AG04450 (cell line): ENCODE measurements around the gene ATXN3L. TPM values are rescaled to one million over a fixed set of nuclear protein-coding genes. Genes with fewer than 3 reads are reported as not detected.
"Not testable (repeated sequence)": the region's sequence is repeated elsewhere in the genome, so short reads cannot be mapped to it uniquely, and the experiment has no call there.

Experiments
- CTCF ChIA-PET: fragments of 300-600, 350-600 bp; formaldehyde crosslinking; extraction: SDS; loops from one replicate; lab custom pipeline; 2022; ENCODE audit warnings: antibody characterized with exemption, inconsistent platforms; lab: Charles Lee
- POLR2A ChIA-PET: fragments of 350-600 bp; formaldehyde crosslinking; extraction: SDS; loops from one replicate; lab custom pipeline; 2021; ENCODE audit warnings: antibody characterized with exemption, inconsistent platforms; lab: Yijun Ruan, JAX
- DNase-seq: peaks from one replicate; pipeline ENCODE4 v3.0.0-alpha.2; 2011; ENCODE audit warnings: low read depth, low spot score
- H3K27ac ChIP-seq: one replicate; pipeline ENCODE4 v1.5.1; 2012; ENCODE audit warnings: low read depth, low read length, control low read depth
- H3K27me3 ChIP-seq: one replicate; pipeline ENCODE4 v1.6.0; 2012; ENCODE audit warnings: low read length; ENCODE audit not compliant: control insufficient read depth, insufficient read depth
- H3K4me3 ChIP-seq: 2 replicates; pipeline ENCODE4 v1.5.1; 2011; ENCODE audit warnings: mild to moderate bottlenecking, low read depth, low read length, control low read depth
- H3K9me3 ChIP-seq: 2 replicates; pipeline ENCODE4 v1.5.1; 2012; ENCODE audit warnings: low read length; ENCODE audit not compliant: control insufficient read depth, insufficient read depth
- polyA plus RNA-seq: library from polyadenylated mRNA; depleted of rRNA; stranded (reverse); fragments of >200 nt; gene quantifications from 2 replicates; pipeline ENCODE4 v1.2.3, GENCODE V29; 2011
- TF ChIP-seq, protein P1 (sequence below): IDR thresholded peaks from 2 replicates; pipeline ENCODE4 v1.5.1; 2011; ENCODE audit warnings: low read depth, low read length, control low read depth, inconsistent platforms

ATXN3L gene
- polyA plus RNA-seq, 1 experiment, result not detected

GRCh38 chrX:13311560-13311959 lies 8.3 kb downstream of the ATXN3L start:
- Histone ChIP-seq H3K9me3 (no peaks in the 10 kb centered on the region), H3K4me3 (no peak overlapping the region), H3K27ac (no peak overlapping the region), H3K27me3 (no peaks in the 10 kb centered on the region)
- TF ChIP-seq, protein P1, sequence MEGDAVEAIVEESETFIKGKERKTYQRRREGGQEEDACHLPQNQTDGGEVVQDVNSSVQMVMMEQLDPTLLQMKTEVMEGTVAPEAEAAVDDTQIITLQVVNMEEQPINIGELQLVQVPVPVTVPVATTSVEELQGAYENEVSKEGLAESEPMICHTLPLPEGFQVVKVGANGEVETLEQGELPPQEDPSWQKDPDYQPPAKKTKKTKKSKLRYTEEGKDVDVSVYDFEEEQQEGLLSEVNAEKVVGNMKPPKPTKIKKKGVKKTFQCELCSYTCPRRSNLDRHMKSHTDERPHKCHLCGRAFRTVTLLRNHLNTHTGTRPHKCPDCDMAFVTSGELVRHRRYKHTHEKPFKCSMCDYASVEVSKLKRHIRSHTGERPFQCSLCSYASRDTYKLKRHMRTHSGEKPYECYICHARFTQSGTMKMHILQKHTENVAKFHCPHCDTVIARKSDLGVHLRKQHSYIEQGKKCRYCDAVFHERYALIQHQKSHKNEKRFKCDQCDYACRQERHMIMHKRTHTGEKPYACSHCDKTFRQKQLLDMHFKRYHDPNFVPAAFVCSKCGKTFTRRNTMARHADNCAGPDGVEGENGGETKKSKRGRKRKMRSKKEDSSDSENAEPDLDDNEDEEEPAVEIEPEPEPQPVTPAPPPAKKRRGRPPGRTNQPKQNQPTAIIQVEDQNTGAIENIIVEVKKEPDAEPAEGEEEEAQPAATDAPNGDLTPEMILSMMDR, result no peak
- ChIA-PET POLR2A (no interaction called here), CTCF (no interaction called here)
- DNase-seq, result no peak

DNA sequence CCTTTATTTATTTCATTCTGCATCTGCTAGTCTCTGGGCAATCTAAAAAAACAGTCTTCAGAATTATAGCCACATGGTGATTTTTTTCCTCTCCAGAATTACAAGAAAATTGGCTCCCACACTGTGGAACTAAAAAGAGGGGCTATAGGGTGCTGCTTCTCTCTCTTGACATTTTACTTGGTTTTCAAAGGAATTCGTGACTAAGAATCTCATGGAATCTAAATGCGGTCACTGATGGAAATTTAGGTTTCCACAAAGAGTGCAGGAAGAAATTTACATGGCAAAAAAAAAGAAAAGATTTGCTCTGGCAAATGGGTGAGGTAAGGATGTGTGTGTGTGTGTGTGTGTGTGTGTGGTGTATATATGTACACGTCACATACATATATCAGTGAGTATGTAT lies 10.2 kb downstream of the ATXN3L start:
- DNase-seq, result no peak
- H3K9me3 ChIP-seq, result no peaks in the 10 kb centered on the region
- H3K4me3 ChIP-seq, result no peak overlapping the region
- TF ChIP-seq, protein P1, result no peak
- ChIA-PET CTCF (no interaction called here), POLR2A (no interaction called here)
- no peaks in the 10 kb centered on the region for H3K27me3 ChIP-seq
- no peak overlapping the region for H3K27ac ChIP-seq

GRCh38 chrX:13307041-13307440 lies 12.8 kb downstream of the ATXN3L start:
- Histone ChIP-seq H3K4me3 (no peak overlapping the region), H3K9me3 (no peaks in the 10 kb centered on the region), H3K27ac (no peak overlapping the region), H3K27me3 (no peaks in the 10 kb centered on the region)
- no peak for DNase-seq
- CTCF ChIA-PET, result interaction anchor here (0.7 kb wide), 1 partner anchor 24 kb away, joined by 3 read pairs; no protein-coding TSS in a partner anchor
- TF ChIP-seq, protein P1, result no peak
- POLR2A ChIA-PET, result interaction anchor here (0.5 kb wide), 1 partner anchor 331 kb away, joined by 4 read pairs; no protein-coding TSS in a partner anchor

DNA sequence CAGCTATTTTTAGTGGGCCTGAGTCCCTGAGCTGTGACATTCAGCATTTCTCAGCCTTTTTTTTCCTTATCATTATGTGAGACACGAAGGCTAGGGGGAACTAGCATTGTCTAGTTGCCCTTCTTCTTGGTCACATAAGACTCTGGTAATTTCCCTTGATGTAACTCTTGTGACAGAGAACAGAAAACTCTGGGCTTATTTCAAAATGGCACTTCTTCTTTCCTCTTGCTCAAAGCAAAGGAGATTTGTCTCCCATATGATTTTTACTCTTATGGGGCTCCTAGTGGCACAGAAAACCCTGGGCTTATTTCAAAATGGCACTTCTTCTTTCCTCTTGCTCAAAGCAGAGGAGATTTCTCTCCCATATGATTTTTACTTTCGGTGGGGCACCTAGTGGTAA lies 14.7 kb downstream of the ATXN3L start:
- no peaks in the 10 kb centered on the region for H3K9me3 ChIP-seq
- H3K27me3 ChIP-seq, result no peaks in the 10 kb centered on the region
- DNase-seq, result no peak
- TF ChIP-seq, protein P1, result no peak
- no peak overlapping the region for H3K4me3 ChIP-seq
- ChIA-PET POLR2A (no interaction called here), CTCF (no interaction called here)
- H3K27ac ChIP-seq, result no peak overlapping the region

- no peak for DNase-seq
- CTCF ChIA-PET, result no interaction called here
- Histone ChIP-seq H3K27me3 (no peaks in the 10 kb centered on the region), H3K27ac (no peak overlapping the region), H3K9me3 (no peaks in the 10 kb centered on the region), H3K4me3 (no peak overlapping the region)
- TF ChIP-seq, protein P1, result no peak
- POLR2A ChIA-PET, result no interaction called here
These were observed 15.8 kb downstream of the ATXN3L start for GRCh38 chrX:13304052-13304451.

DNA sequence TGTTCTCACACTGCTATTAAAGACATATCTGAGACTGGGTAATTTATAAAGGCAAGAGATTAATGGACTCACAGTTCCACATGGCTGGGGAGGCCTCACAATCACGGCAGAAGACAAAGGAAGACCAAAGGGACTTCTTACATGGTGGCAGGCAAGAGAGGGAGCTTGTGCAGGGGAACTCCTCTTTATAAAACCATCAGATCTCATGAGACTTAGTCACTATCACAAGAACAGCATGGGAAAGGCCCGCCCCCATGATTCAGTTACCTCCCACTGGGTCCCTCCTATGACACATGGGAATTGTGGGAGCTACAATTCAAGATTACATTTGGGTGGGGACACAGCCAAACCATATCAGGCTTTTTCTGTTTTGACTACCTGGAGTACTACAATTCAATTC lies 16.6 kb downstream of the ATXN3L start:
- CTCF ChIA-PET, H3K27ac ChIP-seq, H3K4me3 ChIP-seq, H3K9me3 ChIP-seq, DNase-seq, H3K27me3 ChIP-seq: not testable (repeated sequence)
- POLR2A ChIA-PET, result interaction anchor here (0.7 kb wide), 1 partner anchor 73 kb away, joined by 3 read pairs; no protein-coding TSS in a partner anchor
